Epithelial cell of esophagus (primary cell): ENCODE measurements around the gene SLC35G3.
A peak's percentile ranks its signal among the peaks of the same experiment; 100 is the strongest.
"Not testable (repeated sequence)": the region's sequence is repeated elsewhere in the genome, so short reads cannot be mapped to it uniquely, and the experiment has no call there.

ENCODE experiments used
- DNase-seq: peaks from one replicate; pipeline ENCODE4 v3.0.0; 2010; ENCODE audit warnings: low read depth
- H3K4me3 ChIP-seq: 2 replicates; pipeline ENCODE4 v1.5.1; 2011; ENCODE audit warnings: mild to moderate bottlenecking, low read length, control low read depth
- CTCF ChIP-seq: IDR thresholded peaks from 2 replicates; pipeline ENCODE4 v1.5.1; 2011; ENCODE audit warnings: low read depth, mild to moderate bottlenecking, low read length, control low read depth, inconsistent platforms; ENCODE audit not compliant: insufficient read depth; ENCODE audit errors: missing control alignments

Gene SLC35G3

DNA sequence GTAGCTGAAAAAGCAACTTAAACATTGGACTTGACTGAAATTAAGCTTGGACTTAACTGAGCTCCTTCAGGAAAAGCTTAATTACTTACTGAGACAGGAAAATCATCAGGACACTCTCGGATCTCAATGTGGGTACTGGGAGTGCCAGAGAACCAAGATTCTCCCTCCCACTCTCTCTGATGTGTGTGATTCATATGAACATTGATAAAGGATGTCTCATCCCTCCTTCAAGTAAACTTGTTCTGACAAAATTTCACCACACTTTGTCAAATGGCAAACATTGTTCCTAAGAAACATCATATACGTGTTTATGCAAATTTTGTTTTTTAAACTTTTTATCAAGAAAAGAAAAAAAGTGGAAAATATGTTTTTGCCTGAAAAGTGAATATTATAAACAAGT lies 44.6 kb upstream of the SLC35G3 start:
- H3K4me3 ChIP-seq: no peak overlapping the region
- peak; percentile 93 for DNase-seq
- TF ChIP-seq CTCF: no peak

DNA sequence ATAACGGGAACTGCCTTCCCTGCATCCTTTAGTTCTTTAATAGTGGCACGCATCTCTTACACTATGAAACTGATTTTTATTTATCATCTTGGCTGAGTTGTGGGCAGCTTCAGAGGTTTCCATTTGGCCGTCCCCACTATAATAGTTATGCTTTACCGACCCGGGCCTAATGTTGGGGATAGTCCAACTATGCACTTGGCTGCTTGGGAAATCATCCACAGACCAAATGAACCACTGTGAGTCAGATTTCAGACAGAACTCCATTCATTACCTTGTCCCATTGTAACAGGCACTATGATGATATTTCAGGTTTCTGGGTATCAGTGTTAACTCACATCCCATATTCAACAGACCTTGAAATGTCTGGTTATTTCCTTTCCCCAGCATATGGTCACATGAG lies 42.6 kb upstream of the SLC35G3 start:
- no peak for DNase-seq
- no peak for TF ChIP-seq CTCF
- no peak overlapping the region for H3K4me3 ChIP-seq

GRCh38 chr17:35235917-35236316 lies 41.7 kb upstream of the SLC35G3 start:
- DNase-seq: no peak
- no peak for TF ChIP-seq CTCF
- no peak overlapping the region for H3K4me3 ChIP-seq

DNA sequence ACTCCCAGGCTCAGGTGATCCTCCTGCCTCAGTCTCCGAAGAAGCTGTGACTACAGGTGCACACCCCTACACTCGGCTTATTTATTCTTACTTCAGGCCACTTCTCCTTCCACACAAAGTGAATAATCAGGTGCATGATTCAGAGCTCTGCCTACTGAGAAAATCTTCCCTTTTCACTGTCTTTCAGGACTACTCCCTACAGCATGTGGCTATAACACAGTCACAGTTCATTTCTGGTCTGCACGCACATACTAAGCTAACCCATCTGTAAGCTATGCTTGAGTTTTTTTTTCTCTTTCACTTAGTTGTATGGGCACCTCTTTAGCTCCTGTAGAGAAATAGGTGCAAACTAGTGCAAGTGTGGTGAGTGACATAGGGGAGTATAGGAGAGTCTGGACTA lies 41.1 kb upstream of the SLC35G3 start:
- H3K4me3 ChIP-seq: no peak overlapping the region
- TF ChIP-seq CTCF: no peak
- no peak for DNase-seq

GRCh38 chr17:35234315-35234714 lies 40.1 kb upstream of the SLC35G3 start:
- DNase-seq, H3K4me3 ChIP-seq: not testable (repeated sequence)

DNA sequence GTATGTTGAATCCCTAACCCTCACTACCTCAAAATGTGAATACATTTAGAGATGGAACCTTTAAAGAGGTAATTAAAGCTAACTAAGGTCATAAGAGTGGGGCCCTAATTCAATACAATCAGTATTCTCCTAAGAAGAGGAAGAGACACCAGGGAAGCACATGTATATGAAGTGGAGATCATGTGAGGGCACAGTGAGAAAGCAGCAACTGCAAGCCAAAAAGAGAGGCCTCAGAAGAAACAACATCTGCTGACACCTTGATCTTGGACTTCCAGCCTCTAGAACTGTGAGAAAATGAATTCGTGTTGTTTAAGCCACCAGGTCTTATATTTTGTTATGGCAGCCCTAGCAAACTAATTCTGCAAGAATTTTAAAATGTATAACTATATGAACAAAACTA lies 35.4 kb upstream of the SLC35G3 start:
- no peak for TF ChIP-seq CTCF
- H3K4me3 ChIP-seq: no peak overlapping the region
- DNase-seq: no peak

GRCh38 chr17:35227546-35227945 lies 33.4 kb upstream of the SLC35G3 start:
- H3K4me3 ChIP-seq: no peak overlapping the region
- DNase-seq: no peak
- TF ChIP-seq CTCF: no peak

- no peak for TF ChIP-seq CTCF
- DNase-seq: no peak
- no peak overlapping the region for H3K4me3 ChIP-seq
Observed at GRCh38 chr17:35224436-35224835, 30.2 kb upstream of the SLC35G3 start.
